Mucosa of descending colon (tissue), 3 donors: Measurements from ENCODE around the gene INSC. TPM values are rescaled to one million over a fixed set of nuclear protein-coding genes. Genes with fewer than 3 reads are reported as not detected.

Source experiments
- ATAC-seq: fragments of 200-7000 bp; cut with Tn5 transposase; one replicate; pipeline ENCODE4 v1.9.1; 2020; ENCODE audit warnings: mild to moderate bottlenecking, moderate library complexity
- DNase-seq, 3 donors: peaks; one replicate each; pipeline ENCODE4 v3.0.0-alpha.2; 2020
- H3K36me3 ChIP-seq: fragments of 200-600 bp; one replicate; pipeline ENCODE4 v1.8.0; 2021; ENCODE audit warnings: low read depth, mild to moderate bottlenecking
- H3K4me1 ChIP-seq: fragments of 200-600 bp; one replicate; pipeline ENCODE4 v1.8.0; 2021; ENCODE audit warnings: low read depth, mild to moderate bottlenecking
- H3K4me3 ChIP-seq: fragments of 200-600 bp; one replicate; pipeline ENCODE4 v1.8.0; 2021; ENCODE audit warnings: mild to moderate bottlenecking
- H3K9me3 ChIP-seq: fragments of 200-600 bp; one replicate; pipeline ENCODE4 v1.8.0; 2021; ENCODE audit warnings: mild to moderate bottlenecking
- intact Hi-C, 2 donors: fragments of 100-400 bp; cut with DNase I in 1 of 2; cut with micrococcal nuclease in 1 of 2; formaldehyde crosslinking; loops; one replicate each; pipeline versions ENCODE4 v1.11.0 to v1.11.1; 2022; cut with DNase I, micrococcal nuclease
- total RNA-seq, 3 donors: library from RNA; stranded (reverse); fragmentation: NEBNext Ultra II Directional in 2 of 3; extraction: Animal tissue kit (Norgen Biotek cat#: 25700) in 2 of 3; gene quantifications; one replicate each; pipeline versions ENCODE4 v1.2.1 to v1.2.4, GENCODE V29; 2021 to 2023
- TF ChIP-seq, protein P1 (sequence below): fragments of 200-600 bp; IDR thresholded peaks from one replicate; pipeline ENCODE4 v1.8.0; 2022; ENCODE audit warnings: antibody characterized with exemption, mild to moderate bottlenecking
- donor health status: DM: no; HTN: no; CAD: no; lungs with moderate emphysema.
- donor health status: DM: no; HTN: no; CAD: no.
- donor health status: DM: no; HTN: yes; CAD: no.

INSC gene
- total RNA-seq, 3 donors from 2014 or later = 1.4 to 4.2 (median 2.6) TPM

DNA sequence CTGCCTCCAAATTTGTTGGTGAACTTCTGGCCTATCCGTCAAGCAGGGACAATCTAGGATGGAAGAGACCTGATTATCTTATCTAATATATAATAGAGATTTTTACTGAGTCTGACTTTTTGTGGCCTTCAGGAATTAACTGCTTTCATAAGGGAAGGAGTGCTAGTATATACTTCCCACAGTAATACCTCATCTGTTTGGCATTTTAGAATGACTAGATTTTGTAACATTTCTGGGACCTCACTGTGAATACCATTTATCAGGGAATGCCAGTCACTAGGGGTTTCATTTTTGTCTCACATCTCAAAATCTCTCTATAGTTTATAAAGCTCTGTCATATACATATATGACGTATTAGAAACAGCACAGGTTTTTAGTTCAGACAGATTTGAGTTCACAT is 114.3 kb downstream of the INSC start:
- ATAC-seq (no peak), DNase-seq (no peak)
- TF ChIP-seq, protein P1, sequence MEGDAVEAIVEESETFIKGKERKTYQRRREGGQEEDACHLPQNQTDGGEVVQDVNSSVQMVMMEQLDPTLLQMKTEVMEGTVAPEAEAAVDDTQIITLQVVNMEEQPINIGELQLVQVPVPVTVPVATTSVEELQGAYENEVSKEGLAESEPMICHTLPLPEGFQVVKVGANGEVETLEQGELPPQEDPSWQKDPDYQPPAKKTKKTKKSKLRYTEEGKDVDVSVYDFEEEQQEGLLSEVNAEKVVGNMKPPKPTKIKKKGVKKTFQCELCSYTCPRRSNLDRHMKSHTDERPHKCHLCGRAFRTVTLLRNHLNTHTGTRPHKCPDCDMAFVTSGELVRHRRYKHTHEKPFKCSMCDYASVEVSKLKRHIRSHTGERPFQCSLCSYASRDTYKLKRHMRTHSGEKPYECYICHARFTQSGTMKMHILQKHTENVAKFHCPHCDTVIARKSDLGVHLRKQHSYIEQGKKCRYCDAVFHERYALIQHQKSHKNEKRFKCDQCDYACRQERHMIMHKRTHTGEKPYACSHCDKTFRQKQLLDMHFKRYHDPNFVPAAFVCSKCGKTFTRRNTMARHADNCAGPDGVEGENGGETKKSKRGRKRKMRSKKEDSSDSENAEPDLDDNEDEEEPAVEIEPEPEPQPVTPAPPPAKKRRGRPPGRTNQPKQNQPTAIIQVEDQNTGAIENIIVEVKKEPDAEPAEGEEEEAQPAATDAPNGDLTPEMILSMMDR = no peak
- no peaks in the 10 kb centered on the region for H3K36me3 ChIP-seq
- no peaks in the 10 kb centered on the region for H3K4me1 ChIP-seq
- H3K9me3 ChIP-seq = no peaks in the 10 kb centered on the region
- H3K4me3 ChIP-seq = no peak overlapping the region
- intact Hi-C loops = no loop called here

DNA sequence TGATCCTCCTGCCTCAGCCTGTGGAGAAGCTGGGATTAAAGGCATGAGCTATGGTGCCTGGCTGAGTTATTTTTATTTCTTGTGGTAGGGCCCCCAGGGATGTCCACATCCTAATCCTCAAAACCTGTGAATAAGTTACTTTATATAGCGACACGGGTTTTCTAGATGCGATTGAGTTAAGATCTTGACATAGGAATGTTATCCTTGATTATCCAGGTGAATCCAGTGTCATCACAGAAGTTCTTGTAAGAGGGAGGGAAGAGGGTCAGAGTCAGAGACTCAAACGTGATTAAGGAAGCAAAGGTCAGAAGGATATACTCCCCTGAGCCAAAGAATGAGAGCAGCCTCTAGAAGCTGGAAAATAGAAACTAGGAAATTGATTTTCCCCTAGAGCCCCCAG is 117.8 kb downstream of the INSC start:
- DNase-seq (no peak), ATAC-seq (no peak)
- Histone ChIP-seq H3K36me3 (no peaks in the 10 kb centered on the region), H3K9me3 (no peaks in the 10 kb centered on the region), H3K4me1 (no peaks in the 10 kb centered on the region), H3K4me3 (no peak overlapping the region)
- intact Hi-C loops = no loop called here
- TF ChIP-seq, protein P1 = no peak

DNA sequence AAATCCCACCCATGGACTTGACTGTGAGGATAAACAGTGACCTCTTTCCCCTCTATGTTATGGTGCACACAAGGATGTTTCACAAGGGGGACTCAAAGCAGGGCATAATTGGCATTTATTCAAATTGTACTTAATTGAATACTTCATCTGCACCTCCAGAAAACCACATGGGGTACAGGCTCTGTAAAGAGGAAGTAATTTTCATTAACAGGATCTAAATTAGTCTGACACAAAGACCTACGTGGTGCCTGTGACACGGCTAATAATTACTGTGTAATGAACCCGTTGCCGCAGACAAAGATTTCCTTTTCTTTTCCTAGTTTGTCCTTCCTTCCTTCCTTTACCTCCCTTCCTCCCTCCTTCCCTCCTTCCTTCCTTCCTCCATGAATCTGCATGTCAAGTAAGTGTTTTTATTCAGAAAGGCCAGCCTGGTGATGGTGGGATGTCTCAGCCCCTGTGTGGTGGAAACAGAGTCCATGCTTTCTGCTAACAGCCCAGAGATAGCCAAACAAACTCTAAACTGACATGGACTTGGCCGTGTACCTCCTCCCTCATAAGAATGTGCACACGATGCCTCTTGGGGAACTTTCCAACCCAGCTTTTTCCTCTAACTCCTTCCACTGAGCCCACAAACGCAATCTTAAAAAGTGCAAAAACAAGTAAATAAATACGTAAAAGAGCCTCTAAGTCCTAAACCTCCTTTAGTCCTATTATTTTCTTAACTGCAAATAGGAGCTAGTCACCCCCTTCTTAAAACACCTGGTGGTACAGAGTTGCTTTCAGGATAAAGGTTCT is 118.8 kb downstream of the INSC start:
- TF ChIP-seq, protein P1 = no peak
- intact Hi-C loops = no loop called here
- Histone ChIP-seq H3K4me3 (no peak overlapping the region), H3K36me3 (no peaks in the 10 kb centered on the region), H3K9me3 (no peaks in the 10 kb centered on the region), H3K4me1 (no peaks in the 10 kb centered on the region)
- ATAC-seq = no peak
- DNase-seq = no peak

- H3K9me3 ChIP-seq = no peaks in the 10 kb centered on the region
- H3K36me3 ChIP-seq = no peaks in the 10 kb centered on the region
- intact Hi-C loops = no loop called here
- H3K4me1 ChIP-seq = no peaks in the 10 kb centered on the region
- TF ChIP-seq, protein P1 = no peak
- DNase-seq = no peak
- ATAC-seq = no peak
- no peak overlapping the region for H3K4me3 ChIP-seq
Measured at GRCh38 chr11:15234796-15235195, 120.1 kb downstream of the INSC start.

DNA sequence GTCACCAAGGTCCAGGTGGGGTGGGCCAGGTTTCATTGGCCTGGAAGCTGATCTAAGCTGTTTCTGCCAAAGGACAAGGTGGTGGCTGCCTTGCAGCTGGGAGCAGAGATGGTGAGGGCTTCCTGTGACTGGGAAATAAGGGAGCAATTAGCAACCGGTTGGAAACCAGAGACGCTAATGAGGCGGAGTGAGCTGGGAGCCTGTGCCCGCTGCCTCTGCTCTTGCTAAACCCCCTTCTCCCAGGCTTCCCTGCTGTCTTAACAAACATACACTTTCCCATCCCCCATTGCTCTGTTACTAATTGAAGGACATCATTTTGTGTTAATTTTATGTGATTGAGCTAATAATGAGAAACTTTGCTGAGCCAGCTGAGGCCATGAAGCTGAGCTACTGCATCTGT is 121.8 kb downstream of the INSC start:
- ATAC-seq = no peak
- no peak for DNase-seq
- Histone ChIP-seq H3K9me3 (no peaks in the 10 kb centered on the region), H3K36me3 (no peaks in the 10 kb centered on the region), H3K4me3 (no peak overlapping the region), H3K4me1 (no peaks in the 10 kb centered on the region)
- TF ChIP-seq, protein P1 = no peak
- intact Hi-C loops = no loop called here
